GM18508 (cell line): ENCODE measurements around the gene KLHL15.
"Not testable (repeated sequence)": the region's sequence is repeated elsewhere in the genome, so short reads cannot be mapped to it uniquely, and the experiment has no call there.

Experiments used
- ATAC-seq: cut with Tn5 transposase; IDR thresholded peaks from one replicate; pipeline ENCODE4 v1.9.1; 2021; ENCODE audit warnings: moderate number of reproducible peaks; ENCODE audit not compliant: insufficient read depth, unreplicated experiment

KLHL15 gene

DNA sequence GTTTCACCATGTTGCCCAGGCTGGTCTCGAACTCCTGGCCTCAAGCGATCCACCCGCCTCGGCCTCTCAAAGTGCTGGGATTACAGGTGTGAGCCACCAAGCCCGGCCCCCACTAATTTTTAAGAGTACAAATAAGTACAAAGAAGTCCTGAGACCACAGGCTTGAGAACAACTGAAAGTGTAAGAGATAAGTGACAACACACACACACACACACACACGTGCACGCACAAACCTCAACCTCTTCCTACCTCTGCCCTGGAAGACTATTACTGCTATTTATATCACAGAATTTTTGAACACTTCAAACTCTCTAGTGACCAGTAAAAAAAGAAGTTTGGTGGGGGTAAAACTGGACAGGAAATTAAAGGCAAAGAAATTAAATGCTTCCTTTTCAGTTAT lies 7.5 kb downstream of the KLHL15 start:
- ATAC-seq = no peak

DNA sequence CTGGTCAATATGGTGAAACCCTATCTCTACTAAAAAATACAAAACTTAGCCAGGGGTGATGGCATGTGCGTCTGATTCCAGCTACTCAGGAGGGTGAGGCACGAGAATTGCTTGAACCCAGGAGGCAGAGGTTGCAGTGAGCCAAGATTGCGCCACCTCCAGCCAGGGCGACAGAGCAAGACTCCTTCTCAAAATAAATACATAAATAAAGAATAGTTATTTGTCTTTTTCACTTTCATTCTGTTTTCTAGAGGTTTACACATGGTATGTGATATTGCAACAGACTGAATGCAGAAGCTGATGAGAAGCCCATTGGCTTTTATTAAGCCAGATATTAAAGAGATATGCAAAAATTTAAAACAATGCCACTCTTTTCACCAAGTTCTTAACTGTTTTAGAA lies 8.2 kb downstream of the KLHL15 start:
- no peak for ATAC-seq

- no peak for ATAC-seq
Observed at GRCh38 chrX:24017674-24018073, 9.3 kb downstream of the KLHL15 start.

DNA sequence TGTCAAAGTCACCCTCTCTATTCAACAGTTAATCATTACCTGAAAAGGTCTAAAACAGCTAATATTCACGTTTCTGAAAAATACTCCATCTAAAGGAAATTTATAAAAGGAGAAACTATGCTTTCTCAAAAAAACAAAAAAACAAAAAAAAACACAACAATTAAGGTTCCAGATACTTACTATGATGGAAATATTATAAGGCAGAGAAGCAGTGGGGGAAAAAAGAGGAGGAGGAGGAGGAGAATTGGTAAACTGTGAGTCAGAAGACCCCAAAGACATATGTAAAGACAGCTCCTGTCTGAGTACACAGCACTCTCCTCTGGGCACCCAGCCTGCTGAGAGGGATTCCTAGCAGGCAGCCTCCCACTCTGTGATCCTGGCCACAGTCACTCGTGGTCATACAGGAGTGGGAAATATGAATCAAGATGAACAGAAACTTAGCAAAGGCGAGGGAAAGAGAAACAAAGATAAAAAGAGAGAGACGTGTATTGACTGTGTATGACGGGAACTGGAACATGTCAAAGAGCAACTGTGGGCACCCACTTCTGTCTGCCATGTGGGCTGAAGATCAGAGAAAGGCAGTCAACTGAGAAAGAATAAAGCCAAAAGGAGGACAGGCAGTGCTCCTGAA lies 12.5 kb downstream of the KLHL15 start:
- ATAC-seq = no peak

- ATAC-seq = no peak
Observed at GRCh38 chrX:24012266-24012665, 14.7 kb downstream of the KLHL15 start.

GRCh38 chrX:24005867-24006266 lies 21.1 kb downstream of the KLHL15 start:
- no peak for ATAC-seq

- ATAC-seq = no peak
Observed at GRCh38 chrX:24005028-24005427, 22.0 kb downstream of the KLHL15 start.

- ATAC-seq = no peak
Observed at GRCh38 chrX:24002792-24003191, 24.2 kb downstream of the KLHL15 start.

DNA sequence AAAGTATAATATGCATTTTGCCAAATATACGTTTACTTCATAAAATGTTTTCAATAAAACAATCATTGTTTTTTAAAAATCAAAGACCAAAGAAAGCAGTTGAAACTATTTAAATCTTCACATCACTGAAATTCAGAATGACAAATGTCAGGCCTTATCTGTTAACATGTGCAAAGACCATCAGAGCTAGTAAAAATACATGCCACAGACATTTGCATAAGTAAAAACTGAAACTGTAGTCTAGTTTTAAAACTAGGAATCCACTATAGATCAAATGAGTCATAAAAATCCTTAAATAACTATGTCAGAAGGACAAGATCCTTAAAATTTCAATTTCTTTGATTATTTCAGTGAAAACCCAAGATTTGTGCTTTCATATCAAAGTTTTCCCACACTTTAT lies 24.8 kb downstream of the KLHL15 start:
- ATAC-seq = peak; percentile 76

DNA sequence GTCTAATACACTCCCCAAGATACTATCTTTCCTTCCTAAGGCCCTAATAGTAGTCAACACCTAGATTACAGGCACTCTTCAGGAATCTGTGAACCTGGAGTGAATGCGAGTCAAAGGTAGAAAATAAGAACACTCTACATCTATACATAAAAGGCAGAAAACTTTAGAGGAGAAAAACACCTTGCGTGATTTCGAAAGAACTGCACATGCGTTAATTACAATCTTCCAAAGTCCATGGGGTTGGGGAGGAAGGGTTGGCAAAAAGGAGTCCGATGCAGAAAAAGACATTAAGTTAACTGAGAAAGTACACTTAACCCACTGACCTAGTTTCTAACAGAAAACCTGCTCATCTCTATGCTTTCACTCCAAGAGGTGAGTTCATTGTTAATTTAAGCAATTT lies 27.3 kb downstream of the KLHL15 start:
- ATAC-seq = no peak

DNA sequence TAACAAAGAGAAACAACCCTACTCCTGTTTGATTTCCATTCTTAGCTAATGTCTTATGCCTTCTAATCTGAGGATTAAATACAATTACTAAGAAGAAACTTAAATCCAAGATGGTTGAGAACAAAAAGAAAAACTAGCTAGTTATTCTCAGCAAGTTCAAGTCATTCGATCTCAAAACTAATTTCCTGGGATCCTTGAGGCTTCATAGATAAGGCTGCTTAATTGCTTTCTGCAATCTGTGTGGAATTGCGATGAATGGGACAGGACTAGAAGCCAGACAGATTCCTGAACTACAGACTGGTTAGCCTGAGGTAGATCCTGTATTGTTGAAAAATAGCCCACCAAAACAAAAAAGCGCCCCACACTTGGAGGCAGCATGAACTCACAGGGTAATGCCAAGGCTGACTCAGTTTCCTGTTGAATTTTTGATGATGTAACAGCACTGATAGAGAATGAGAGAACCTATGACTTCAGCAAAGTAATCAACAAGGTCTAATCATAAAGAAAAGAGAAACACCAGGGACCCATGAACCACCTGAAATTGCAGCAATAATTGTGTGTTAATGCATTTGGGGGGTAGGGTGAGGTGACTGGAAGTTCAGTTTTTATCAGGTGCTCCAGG lies 33.9 kb downstream of the KLHL15 start:
- ATAC-seq = no peak

GRCh38 chrX:23992431-23992830 lies 34.6 kb downstream of the KLHL15 start:
- ATAC-seq = no peak

- ATAC-seq = no peak
Observed at GRCh38 chrX:23990455-23990854, 36.5 kb downstream of the KLHL15 start.

GRCh38 chrX:23989689-23990088 lies 37.3 kb downstream of the KLHL15 start:
- no peak for ATAC-seq

GRCh38 chrX:23982891-23983290 lies 44.1 kb downstream of the KLHL15 start:
- ATAC-seq = no peak

DNA sequence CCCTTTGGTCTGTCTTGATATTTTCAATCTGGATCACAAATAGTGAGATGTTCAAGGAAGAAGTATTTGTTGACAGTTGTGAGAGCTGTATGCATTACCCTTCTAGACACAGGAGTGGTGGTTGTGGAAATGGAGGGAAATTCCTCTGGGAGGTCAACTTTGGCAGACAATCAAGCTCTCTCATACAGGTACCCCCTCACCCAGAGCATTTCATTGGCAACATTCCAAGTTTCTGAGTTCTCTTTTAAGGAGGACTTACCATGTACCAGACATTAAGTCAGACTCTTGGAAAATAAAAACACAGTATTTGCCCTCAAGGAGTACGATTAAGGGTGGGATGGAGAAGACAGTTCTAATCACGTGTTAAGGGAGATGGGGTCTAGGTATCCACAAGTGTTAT lies 45.3 kb downstream of the KLHL15 start:
- ATAC-seq = no peak

DNA sequence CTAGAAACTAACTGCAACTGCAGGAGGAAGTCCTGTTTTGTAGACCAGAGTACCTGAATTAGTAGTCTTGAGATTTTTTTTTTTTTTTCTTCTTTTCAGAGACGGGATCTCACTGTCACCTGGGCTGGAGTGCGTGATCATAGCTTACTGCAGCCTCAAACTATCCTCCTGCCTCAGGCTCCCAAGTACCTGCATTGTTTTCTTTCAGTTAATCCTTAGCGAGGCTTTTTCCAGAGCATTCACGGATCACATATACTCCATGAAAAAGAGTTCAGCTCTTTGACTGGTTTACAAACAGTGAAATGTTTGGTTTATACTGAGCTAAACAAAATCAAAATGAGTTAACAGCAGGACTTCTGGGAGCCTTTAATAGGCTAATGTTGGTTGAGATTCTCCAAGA lies 45.8 kb downstream of the KLHL15 start:
- ATAC-seq = no peak

GRCh38 chrX:23980011-23980441 lies 47.0 kb downstream of the KLHL15 start:
- ATAC-seq = no peak

DNA sequence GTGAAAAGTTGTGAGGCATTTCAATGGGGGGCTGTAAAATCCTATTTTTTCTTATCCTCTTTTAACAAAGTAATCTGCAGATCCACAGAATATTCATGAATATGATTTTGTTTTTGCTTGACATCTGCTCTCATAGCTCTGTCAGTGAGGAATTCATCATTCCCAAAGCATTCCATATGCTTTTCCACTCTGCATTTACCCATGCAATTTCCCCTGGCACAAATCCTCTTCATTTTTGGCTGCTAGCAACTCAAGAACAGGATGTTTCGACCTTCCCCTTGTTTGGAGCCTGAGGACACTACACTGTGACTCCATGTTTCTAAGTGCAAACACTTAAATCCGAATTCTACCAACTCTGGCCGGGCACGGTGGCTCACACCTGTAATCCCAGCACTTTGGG lies 48.5 kb downstream of the KLHL15 start:
- no peak for ATAC-seq

- ATAC-seq = not testable (repeated sequence)
Observed at GRCh38 chrX:23965630-23966029, 61.4 kb downstream of the KLHL15 start.

- no peak for ATAC-seq
Observed at GRCh38 chrX:23964191-23964590, 62.8 kb downstream of the KLHL15 start.

- ATAC-seq = no peak
Observed at GRCh38 chrX:23959781-23960180, 67.2 kb downstream of the KLHL15 start.
